NCI-H774 (cell line): ENCODE data around the gene LRRC23.

Experiments used
- DNase-seq: peaks from one replicate; lab custom pipeline; 2025; lab: John Stamatoyannopoulos, UW

Gene LRRC23

GRCh38 chr12:6925540-6926279 is 21.1 kb downstream of the LRRC23 start:
- DNase-seq, result no peak

GRCh38 chr12:6927379-6928021 is 22.9 kb downstream of the LRRC23 start, which contains the start of gene ATN1:
ATN1 (plus strand) TSS chr12:6927959; CDS start chr12:6934002, 6,043 bp downstream.
- peak; percentile 49 for DNase-seq

- no peak for DNase-seq
Observed at GRCh38 chr12:6928022-6928702, 23.5 kb downstream of the LRRC23 start.

- no peak for DNase-seq
Observed at GRCh38 chr12:6928703-6929407, 24.2 kb downstream of the LRRC23 start.

- no peak for DNase-seq
Observed at GRCh38 chr12:6929466-6930452, 25.1 kb downstream of the LRRC23 start.

GRCh38 chr12:6932766-6933165 is 28.1 kb downstream of the LRRC23 start:
- no peak for DNase-seq

- no peak for DNase-seq
Observed at GRCh38 chr12:6934110-6934509, 29.5 kb downstream of the LRRC23 start.

GRCh38 chr12:6935371-6936193 is 31.0 kb downstream of the LRRC23 start:
- no peak for DNase-seq

GRCh38 chr12:6936194-6936635 is 31.6 kb downstream of the LRRC23 start:
- DNase-seq, result no peak

- DNase-seq, result no peak
Observed at GRCh38 chr12:6936636-6937480, 32.2 kb downstream of the LRRC23 start.

- DNase-seq, result peak; percentile 98
Observed at GRCh38 chr12:6937481-6938352, 33.1 kb downstream of the LRRC23 start.

- no peak for DNase-seq
Observed at GRCh38 chr12:6938353-6939190, 34.0 kb downstream of the LRRC23 start.

GRCh38 chr12:6939191-6939540 is 34.5 kb downstream of the LRRC23 start:
- no peak for DNase-seq

- no peak for DNase-seq
Observed at GRCh38 chr12:6941267-6941666, 36.6 kb downstream of the LRRC23 start.

GRCh38 chr12:6941782-6942181 is 37.2 kb downstream of the LRRC23 start:
- DNase-seq, result no peak

- no peak for DNase-seq
Observed at GRCh38 chr12:6942331-6942665, 37.7 kb downstream of the LRRC23 start.

- DNase-seq, result peak; percentile 90
Observed at GRCh38 chr12:6943389-6943721, 38.7 kb downstream of the LRRC23 start.
